HG03135 (cell line): Measurements from ENCODE around the gene FXYD3.

Experiments used
- ATAC-seq: cut with Tn5 transposase; IDR thresholded peaks from one replicate; pipeline ENCODE4 v1.9.1; 2021; ENCODE audit warnings: mild to moderate bottlenecking, moderate library complexity; ENCODE audit not compliant: unreplicated experiment

FXYD3 gene

DNA sequence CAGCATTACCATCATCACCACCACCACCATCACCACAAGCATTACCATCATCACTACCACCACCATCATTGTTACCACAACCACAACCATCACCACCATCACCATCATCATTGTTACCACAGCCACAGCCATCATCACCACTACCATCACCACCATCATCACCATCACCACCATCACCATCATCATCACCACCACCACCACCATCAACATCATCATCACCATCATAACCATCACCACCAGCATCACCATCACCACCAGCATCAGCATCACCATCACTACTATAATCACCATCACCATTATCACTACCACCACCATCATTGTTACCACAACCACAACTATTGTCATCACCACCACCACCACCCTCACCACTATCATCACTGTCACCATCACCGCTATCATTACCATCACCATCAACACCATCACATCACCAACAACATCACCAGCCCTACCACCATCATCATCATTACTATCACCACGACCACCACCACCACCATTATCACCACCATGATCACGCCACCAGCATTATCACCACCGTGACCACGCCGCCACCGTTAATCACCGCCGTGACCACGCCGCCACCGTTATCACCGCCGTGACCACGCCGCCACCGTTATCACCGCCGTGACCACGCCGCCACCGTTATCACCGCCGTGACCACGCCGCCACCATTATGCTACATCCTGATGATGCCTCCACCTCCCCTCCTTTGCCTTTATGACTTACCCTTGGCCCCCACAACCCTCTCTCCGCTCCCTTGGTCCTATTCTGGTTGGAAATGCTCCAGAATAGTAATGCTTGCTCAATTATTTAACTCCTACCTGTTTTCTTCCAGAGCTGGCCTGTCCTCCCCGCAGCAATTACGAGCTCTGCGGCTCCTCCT, 10.0 kb upstream of the FXYD3 start:
- no peak for ATAC-seq

DNA sequence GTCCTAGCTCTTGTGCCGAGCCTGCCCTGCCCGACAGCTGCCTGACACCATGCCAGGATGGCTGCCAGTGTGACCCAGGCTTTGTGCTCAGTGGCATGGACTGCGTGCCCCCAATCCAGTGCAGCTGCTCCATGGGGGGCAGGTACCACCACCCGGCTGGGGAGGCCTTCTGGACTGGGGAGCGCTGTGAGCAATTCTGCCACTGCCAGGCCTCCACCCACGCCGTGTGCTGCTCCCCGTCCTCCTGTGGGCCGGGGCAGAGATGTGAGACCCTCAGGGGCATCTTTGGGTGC, 9.4 kb upstream of the FXYD3 start:
- ATAC-seq = no peak

DNA sequence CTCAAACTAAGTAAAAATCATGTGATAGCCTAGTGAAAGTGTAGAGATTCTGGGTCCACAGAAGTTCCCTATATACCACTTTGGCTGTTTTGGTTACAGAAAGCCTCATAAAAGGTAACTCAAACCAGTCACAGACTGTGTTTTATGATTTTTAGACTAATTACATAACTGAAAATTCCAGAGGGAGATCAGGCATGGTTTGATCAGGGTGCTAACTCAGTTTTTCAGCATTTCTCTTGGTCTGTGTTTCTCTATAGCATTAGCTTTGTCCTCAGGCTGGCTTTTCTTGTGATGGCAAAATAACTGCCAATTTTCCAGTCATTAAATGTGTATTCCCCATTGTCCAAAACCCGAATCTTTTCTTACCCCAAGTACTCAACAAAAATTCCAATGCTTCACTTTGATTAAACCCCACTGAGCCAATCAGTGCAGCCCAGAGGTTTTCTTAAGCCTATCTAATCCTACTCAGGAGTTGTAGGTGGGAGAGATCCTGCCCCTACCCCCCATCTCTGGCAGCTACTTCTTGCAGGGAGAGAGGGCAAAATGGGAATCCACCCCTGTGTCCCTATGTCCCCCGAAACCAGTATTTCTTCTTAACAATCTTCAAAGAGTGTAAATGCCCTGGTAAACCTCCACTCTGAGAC, 8.6 kb upstream of the FXYD3 start:
- no peak for ATAC-seq

DNA sequence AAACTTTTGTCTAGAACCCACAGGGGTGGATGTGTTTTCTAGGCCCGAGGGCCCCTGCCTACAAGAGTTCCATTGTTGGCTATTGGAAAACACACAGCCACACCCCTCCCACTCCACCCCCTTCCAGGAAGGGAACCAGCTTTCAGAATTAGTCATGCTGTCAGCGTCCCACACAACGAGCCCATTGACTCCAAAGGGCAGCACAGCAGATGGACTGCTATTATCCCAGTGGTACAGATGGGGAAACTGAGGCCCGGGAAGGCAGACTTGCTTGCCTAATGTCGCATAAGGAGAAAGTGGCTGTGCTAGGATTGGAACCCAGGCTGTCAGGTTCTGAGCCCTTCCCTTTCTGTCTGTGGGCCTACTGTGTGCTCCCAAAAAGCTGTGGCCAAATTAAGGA, 8.1 kb upstream of the FXYD3 start:
- no peak for ATAC-seq

DNA sequence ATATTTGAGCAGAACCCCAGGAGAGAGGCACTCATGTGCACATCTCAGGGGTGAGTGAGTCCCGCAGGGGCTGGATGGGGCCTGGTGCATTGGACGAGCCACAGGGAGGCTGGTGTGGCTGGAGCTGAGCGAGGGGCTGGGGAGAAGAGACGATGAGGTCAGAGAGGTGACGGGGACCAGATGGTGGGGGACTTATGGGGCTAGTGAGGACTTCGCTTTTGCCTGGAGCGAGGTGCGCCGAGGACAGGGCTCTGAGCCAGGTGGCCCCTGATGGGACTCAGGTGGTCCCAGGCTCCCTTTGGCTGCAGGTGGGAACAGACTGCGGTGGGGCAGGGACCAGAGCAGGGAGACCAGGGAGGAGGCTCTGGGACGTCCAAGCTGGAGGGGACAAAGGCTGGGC, 6.9 kb upstream of the FXYD3 start:
- ATAC-seq = no peak

DNA sequence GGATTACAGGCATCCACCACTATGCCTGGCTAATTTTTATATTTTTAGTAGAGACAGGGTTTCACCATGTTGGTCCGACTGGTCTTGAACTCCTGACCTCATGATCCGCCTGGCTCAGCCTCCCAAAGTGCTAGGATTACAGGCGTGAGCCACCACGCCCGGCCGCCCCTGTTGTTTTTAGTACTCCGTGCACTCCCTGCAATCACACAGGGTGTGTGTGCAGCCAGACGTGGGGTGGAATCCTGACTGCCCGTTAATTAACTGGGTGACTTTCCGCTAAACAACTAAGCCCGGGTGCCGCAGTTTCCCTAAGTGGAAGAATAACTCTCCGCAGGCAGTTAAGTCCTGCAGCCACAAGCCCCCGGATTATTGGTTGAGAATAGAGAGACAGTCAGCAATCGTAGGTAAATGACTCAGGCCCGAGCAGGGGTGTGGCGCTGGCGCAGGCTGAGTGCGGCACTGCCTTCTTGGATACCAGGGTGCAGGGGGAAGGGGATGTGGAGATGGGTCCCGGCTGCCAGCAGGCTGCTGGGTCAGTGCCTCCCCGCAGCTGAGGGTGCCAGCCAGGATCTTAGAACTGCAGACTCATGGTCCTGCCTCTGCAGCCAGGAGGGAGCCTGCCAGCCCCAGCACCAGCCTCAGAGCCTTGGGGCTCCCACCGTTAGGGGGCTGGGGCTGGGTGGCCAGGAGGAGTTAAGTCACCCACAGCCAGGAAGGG, 6.1 kb upstream of the FXYD3 start:
- ATAC-seq = no peak

DNA sequence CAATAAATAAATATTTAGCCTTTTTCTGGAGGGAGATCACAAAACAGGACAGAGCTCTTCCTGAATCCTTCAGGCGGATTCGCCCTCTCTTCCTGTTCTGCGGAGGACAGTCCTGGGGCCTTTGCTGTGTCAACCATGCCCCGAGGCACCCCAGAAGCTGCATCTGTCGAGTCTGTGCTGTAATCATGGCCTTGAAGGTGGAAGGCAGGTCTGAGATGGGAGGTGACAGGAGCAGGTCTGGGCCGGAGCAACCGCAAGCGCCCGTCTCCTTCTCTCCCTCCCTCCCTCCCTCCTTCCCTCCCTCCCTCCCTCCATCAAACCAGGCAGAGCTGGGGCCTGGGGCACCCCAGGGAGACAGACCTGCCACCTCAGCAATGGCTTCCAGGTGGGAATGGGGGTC, 4.6 kb upstream of the FXYD3 start:
- ATAC-seq = no peak

DNA sequence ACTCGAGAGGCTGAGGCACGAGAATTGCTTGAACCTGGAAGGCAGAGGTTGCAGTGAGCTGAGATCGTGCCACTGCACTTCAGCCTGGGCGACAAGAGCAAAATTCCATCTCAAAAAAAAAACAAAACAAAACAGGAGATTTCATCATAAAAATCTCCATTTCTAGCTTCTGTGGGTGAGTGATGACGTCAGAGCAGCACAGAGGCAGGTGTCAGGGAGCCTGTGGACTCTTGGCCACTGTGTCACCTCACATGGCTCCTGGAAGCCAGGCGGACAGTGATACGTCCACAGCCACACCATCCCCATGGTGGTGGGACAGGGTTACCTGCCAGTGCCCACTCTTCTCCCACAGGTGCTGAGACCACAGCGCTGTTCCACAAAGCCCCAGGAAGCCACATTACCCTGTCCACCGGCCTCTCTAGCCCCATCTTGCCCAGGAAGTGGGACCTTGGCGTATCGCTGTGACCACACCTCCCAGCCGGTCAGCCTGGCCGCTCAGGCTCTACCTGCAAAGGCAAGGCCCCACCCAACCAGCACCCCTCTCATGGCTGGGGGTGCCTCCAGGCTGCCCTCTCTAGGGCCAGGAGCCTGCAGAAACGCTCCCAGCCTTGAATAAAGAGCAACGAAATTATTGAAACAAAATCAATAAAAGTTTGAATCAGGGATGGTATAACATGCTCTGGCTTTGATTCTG, 2.5 kb upstream of the FXYD3 start:
- ATAC-seq = no peak

DNA sequence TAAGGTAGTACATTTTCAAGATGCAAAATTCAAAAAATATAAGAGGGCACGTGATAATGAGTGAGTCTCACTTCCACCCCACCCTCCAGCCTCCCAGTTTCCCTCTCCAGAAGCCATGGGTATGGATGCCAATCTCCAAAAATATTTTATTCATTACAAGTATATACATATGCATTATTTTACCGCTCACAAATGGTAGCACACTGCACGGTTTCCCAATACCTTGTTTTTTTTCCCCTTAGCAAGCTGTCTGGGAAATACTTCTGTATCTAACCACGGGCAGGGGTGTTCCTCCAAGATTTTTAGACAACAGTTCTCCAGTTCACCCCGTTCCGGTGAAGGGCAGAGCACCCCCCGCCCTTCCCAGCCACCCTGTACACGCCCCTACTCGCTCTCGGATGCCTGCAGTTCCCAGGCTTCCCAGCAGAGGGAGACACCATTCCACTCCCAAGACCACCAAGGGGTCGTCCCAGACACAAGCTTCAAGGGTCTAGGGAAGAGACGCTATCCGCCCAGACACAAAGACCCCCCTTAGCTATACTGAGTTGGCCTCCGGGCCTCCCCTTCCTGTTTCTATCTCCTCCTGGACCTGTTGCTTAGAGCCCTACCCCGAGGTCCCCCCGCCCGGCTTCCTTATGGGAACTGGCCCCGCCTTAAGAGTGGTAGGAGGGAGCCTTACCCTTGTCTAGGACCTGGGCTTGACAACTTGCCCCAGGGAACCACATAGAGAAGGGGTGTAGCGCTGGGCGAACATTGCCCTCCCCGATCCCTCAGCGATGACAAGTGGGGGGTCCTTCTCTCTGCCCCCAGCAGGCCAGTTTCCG, 1.1 kb upstream of the FXYD3 start:
- no peak for ATAC-seq

DNA sequence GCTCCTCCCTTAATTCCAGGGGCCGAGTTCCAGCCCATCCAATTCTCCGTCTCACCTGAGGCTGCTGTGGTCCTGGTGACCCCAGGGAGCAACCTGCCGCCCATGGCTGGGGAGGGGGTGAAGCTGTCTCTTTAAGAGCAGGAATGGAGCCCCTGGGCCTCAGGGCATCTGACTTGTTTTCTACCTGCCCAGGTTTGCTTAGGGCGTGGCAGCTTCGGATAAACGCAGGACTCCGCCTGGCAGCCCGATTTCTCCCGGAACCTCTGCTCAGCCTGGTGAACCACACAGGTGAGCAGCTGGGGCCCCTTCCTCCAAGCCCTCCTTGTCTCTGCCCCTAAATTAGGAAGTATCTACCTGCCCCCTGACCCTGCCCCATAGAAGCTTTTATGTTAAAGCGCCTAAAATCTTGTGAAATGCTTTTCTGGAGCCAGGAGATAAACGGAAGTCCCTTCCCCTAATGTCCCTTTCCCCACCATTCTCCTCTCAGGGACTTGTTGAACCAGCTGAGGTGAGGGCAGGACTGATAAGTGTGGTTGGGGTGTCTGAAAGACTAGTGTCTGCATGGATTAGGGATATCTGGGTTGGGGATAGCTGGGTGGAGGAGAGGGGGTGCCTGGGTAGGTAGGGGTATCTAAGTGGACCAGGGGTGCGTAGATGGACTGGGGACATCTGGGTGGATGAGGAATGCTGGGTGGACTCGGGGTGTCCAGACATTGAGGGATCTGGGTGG, 614 bp downstream of the FXYD3 start:
- ATAC-seq = no peak

DNA sequence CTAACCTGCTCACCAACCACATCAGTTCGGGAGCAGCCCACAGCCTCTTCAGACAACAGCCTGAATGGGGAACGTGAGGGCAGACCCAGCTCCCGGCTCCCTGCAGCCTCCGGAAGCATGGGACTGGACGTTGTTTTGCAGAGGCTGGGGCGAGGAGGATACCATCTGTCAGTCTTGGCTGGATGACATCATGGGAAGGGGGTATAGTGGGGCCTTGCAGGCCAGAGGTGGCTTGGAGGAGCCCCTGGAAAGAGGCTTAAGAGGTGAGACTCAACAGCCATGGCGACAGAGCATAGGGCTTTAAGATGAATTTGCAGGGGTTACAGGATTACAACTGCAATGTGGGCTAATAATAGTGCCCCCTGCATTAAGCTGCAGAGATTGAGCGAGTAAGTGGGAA, 1.5 kb downstream of the FXYD3 start:
- ATAC-seq = no peak

DNA sequence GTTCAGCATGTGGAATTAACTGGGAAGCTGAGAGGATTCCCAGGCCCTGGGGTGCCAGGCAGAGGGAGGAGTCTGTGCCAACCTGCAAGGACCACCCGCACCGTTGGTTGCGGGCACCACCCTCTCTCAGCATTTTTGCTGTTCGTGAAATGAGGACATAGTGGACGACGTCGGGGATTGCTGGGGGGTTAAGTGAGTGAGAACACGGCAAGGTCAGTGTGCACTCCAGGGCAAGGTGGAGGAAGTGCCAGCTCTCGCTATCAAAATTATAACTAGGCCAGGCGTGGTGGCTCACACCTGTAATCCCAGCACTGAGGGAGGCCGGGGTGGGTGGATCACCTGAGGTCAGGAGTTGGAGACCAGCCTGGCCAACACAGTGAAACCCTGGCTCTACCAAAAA, 2.2 kb downstream of the FXYD3 start:
- no peak for ATAC-seq

DNA sequence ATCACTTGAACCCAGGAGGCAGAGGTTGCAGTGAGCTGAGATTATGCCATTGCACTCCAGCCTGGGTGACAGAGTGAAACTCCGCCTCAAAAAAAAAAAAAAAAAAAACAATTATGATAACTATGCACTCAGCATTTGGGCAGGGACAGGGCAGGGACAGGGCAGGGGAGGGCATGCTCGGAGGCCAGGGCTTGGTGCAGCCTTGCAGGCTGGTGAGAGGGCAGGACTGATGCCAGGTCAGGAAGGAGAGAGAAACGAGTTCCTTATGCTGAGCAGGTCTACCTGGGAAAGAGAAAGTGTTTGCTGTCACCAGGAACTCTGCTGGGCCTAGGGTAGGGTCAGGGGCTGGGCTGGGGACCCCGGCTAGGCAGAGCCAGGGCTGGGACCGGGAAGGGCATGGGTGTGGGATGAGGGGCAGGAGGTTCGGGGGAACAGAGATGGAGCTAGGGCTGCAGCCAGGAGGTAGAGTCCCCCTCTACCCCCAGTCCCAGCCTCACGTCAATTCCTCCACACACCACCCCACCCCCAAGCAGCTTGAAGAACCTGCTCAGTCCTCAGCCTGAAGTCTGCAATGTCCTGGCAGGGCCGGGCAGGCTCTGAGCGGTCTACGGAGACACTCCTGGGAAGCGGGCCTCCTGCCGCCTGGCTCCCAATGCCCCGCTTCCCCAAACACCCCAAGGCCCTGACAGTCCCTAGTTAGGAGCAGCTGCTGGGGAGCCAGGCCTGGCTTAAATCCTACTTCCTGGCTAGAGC, 2.8 kb downstream of the FXYD3 start:
- ATAC-seq = no peak

DNA sequence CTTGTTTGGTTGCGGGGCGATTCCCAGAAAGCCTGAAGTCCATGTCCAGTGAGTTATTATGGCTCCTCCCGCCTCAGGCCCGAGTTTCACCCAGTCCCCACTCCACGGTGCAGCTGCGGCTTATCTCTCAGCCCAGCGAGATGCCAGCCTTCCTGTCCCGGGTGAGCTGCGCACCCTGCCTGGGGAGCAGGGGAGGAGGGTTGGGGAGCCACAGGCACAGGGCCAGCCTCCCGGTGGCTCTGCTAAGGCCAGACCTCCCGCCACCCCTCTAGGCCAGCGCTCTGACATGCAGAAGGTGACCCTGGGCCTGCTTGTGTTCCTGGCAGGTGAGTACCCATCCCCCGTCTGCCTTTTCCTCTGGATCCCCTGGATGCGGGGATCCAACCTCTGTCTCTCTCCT, 3.5 kb downstream of the FXYD3 start:
- no peak for ATAC-seq

DNA sequence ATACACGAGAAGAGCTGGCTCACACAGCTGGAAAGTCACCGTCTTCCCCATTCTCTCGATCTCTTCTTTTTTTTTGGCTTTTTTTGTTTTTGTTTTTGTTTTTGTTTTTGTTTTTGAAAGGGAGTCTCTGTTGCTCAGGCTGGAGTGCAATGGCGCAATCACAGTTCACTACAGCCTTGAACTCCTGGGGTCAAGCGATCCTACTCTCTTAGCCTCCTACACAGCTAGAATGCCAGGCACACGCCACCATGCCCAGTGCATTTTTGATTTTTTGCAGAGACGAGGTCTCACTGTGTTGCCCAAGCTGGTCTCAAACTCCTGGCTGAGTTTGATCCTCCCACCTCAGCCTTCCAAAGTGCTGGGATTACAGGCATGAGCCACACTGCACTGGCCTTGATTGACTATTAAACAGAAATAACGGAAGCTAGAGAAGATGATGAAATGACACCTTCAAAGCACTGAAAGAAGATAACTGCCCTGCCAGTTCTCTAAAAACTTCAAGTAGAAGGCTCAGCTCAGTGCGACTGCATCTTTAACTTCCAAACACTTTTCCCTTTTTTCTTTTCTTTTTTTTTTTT, 4.0 kb downstream of the FXYD3 start:
- ATAC-seq = no peak

DNA sequence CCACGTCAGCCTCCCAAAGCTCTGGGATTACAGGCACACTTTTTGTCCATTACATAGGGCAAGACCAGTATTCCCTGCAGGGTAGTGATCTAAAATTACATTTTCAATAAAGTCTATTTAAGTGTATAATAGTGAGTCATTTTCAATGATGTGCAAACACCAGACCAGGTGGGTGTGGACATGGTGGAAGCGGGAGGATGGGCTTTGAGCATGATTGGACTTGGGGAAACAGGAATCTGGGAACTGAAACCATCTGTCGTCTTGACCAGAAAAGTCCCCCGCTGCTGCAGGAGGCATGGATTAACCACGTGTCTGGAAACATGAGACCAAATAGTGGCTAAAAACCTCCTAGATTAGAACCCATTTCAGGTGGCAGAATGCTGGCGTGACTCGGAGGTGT, 4.9 kb downstream of the FXYD3 start:
- no peak for ATAC-seq

DNA sequence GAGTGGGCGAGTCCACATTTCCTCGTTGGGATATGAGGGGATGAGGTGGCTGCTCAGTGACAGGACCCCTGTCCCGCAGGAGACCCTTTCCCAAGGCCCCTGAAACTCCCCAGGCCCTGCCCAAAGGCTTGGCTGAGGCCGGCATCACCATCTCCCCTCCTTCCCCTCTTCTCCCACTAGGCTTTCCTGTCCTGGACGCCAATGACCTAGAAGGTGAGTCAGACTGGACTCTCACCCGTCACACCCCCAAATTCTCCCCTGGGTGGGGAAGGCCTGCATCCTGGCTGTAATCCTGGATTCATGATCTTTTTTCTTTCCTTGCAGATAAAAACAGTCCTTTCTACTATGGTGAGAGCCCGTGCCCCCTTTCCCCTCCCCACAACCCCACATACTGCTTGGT, 5.3 kb downstream of the FXYD3 start:
- ATAC-seq = no peak

DNA sequence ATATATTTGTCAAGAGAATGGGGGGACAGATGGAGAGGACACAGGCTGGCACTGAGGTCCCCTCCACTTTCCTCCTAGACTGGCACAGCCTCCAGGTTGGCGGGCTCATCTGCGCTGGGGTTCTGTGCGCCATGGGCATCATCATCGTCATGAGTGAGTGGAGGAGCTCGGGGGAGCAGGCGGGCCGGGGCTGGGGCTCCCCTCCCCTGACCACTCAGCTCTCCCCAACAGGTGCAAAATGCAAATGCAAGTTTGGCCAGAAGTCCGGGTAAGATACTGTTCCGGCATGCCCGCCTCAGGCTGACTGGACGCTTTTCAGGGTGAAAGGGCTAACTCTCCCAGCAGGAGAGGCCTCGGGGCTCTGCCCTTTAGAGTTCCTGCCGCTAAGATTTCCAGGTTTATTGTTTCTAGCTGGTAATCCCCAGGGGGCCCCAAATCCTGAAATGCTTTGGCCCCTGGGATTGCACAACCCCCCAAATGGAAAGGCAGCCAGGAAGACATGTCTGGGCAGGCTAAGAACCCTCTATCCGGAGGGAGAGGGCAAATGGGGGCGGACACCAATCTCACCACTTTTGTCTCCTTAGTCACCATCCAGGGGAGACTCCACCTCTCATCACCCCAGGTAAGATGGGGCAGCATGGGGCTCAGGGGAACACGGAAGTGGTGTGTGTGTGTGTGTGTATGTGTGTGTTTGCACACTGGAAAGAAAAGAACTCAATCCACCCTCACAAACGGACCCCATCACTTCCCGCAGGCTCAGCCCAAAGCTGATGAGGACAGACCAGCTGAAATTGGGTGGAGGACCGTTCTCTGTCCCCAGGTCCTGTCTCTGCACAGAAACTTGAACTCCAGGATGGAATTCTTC, 7.3 kb downstream of the FXYD3 start:
- ATAC-seq = no peak
